Natural killer cell treated with Interleukin-12 subunit alpha and Interleukin-12 subunit beta and Interleukin-15 and Interleukin-18, amount 100 ng/mL, for 72 hours (primary cell): ENCODE measurements around the gene UNC119B. TPM values are rescaled to one million over a fixed set of nuclear protein-coding genes. Genes with fewer than 3 reads are reported as not detected.

Experiments used
- ATAC-seq, 2 donors: fragments of 150-1000 bp; cut with Tn5 transposase in 1 of 2; sonication (Bioruptor Pico), chemical (Tn5 transposase) in 1 of 2; 2 replicates each; pipeline ENCODE4 v1.10.0; 2021
- DNase-seq: peaks from one replicate; pipeline ENCODE4 v3.0.0; 2022; ENCODE audit warnings: low spot score
- H3K27ac Mint-ChIP-seq, 2 donors: 1 replicate in 1 of 2; 2 replicates in 1 of 2; pipeline ENCODE4 v1.8.0; 2022; ENCODE audit warnings: mixed read lengths in 2 of 2, mild to moderate bottlenecking in 1 of 2, moderate library complexity in 1 of 2
- H3K27me3 Mint-ChIP-seq, 2 donors: 1 replicate in 1 of 2; 2 replicates in 1 of 2; pipeline ENCODE4 v1.8.0; 2022; ENCODE audit warnings: mixed read lengths in 2 of 2
- H3K36me3 Mint-ChIP-seq: one replicate; pipeline ENCODE4 v1.8.0; 2022; ENCODE audit warnings: mixed read lengths
- H3K4me1 Mint-ChIP-seq, 2 donors: 1 replicate in 1 of 2; 2 replicates in 1 of 2; pipeline ENCODE4 v1.8.0; 2022; ENCODE audit warnings: low read depth in 2 of 2, mixed read lengths in 2 of 2, mild to moderate bottlenecking in 1 of 2
- H3K4me3 Mint-ChIP-seq: one replicate; pipeline ENCODE4 v1.8.0; 2022; ENCODE audit warnings: mixed read lengths
- H3K9me3 Mint-ChIP-seq: 2 replicates; pipeline ENCODE4 v1.8.0; 2022; ENCODE audit warnings: mixed read lengths
- total RNA-seq, 2 donors: library from RNA; stranded (reverse); gene quantifications; one replicate each; pipeline ENCODE4 v1.2.3, GENCODE V29; 2022

Gene UNC119B
- total RNA-seq, 2 donors from 2014 or later = 15.6 to 28.1 TPM

- Mint-ChIP-seq H3K27me3 (peaks cover 0 to 5% of the 10 kb centered on the region in 2 donors), H3K9me3 (no peaks in the 10 kb centered on the region), H3K4me3 (no peak overlapping the region), H3K36me3 (no peaks in the 10 kb centered on the region), H3K4me1 (peaks cover 0 to 4% of the 10 kb centered on the region in 2 donors), H3K27ac (no peak overlapping the region)
- ATAC-seq = no peak
- DNase-seq = no peak
Observed at GRCh38 chr12:120749256-120749655, 39.0 kb downstream of the UNC119B start.

- DNase-seq (no peak), ATAC-seq (no peak)
- Mint-ChIP-seq H3K4me1 (peaks cover 0 to 4% of the 10 kb centered on the region in 2 donors), H3K36me3 (peaks cover 10% of the 10 kb centered on the region), H3K4me3 (no peak overlapping the region), H3K9me3 (peaks cover 4% of the 10 kb centered on the region), H3K27me3 (peaks cover 0 to 5% of the 10 kb centered on the region in 2 donors), H3K27ac (no peak overlapping the region)
Observed at GRCh38 chr12:120750806-120751205, 40.5 kb downstream of the UNC119B start.

GRCh38 chr12:120751389-120751788 lies 41.1 kb downstream of the UNC119B start:
- peaks cover 0 to 5% of the 10 kb centered on the region in 2 donors for H3K27me3 Mint-ChIP-seq
- no peak overlapping the region for H3K27ac Mint-ChIP-seq
- no peak overlapping the region for H3K4me3 Mint-ChIP-seq
- ATAC-seq (no peak), DNase-seq (no peak)
- H3K9me3 Mint-ChIP-seq = peaks cover 4% of the 10 kb centered on the region
- H3K4me1 Mint-ChIP-seq = peaks cover 0 to 4% of the 10 kb centered on the region in 2 donors
- H3K36me3 Mint-ChIP-seq = peaks cover 10% of the 10 kb centered on the region

GRCh38 chr12:120754792-120755191 lies 44.5 kb downstream of the UNC119B start:
- H3K27me3 Mint-ChIP-seq = peaks cover 0 to 5% of the 10 kb centered on the region in 2 donors
- peaks cover 0 to 4% of the 10 kb centered on the region in 2 donors for H3K4me1 Mint-ChIP-seq
- no peak overlapping the region for H3K27ac Mint-ChIP-seq
- peaks cover 4% of the 10 kb centered on the region for H3K9me3 Mint-ChIP-seq
- ATAC-seq (no peak), DNase-seq (no peak)
- H3K4me3 Mint-ChIP-seq = no peak overlapping the region
- H3K36me3 Mint-ChIP-seq = peaks cover 10% of the 10 kb centered on the region

- Mint-ChIP-seq H3K27me3 (peaks cover 0 to 5% of the 10 kb centered on the region in 2 donors), H3K27ac (no peak overlapping the region), H3K36me3 (peaks cover 10% of the 10 kb centered on the region), H3K4me1 (peaks cover 0 to 4% of the 10 kb centered on the region in 2 donors), H3K9me3 (peaks cover 4% of the 10 kb centered on the region), H3K4me3 (no peak overlapping the region)
- DNase-seq = no peak
- no peak for ATAC-seq
Observed at GRCh38 chr12:120755269-120755668, 45.0 kb downstream of the UNC119B start.

GRCh38 chr12:120757226-120757742 lies 47.0 kb downstream of the UNC119B start:
- Mint-ChIP-seq H3K36me3 (peaks cover 10% of the 10 kb centered on the region), H3K4me3 (no peak overlapping the region), H3K27ac (no peak overlapping the region), H3K4me1 (peaks cover 0 to 4% of the 10 kb centered on the region in 2 donors), H3K27me3 (peaks cover 0 to 3% of the 10 kb centered on the region in 2 donors), H3K9me3 (peaks cover 4% of the 10 kb centered on the region)
- DNase-seq = no peak
- no peak for ATAC-seq

GRCh38 chr12:120757949-120758348 lies 47.7 kb downstream of the UNC119B start:
- peaks cover 10% of the 10 kb centered on the region for H3K36me3 Mint-ChIP-seq
- H3K4me3 Mint-ChIP-seq = no peak overlapping the region
- peaks cover 4% of the 10 kb centered on the region for H3K9me3 Mint-ChIP-seq
- no peak for ATAC-seq
- DNase-seq = no peak
- H3K4me1 Mint-ChIP-seq = peaks cover 0 to 4% of the 10 kb centered on the region in 2 donors
- peaks cover 0 to 3% of the 10 kb centered on the region in 2 donors for H3K27me3 Mint-ChIP-seq
- H3K27ac Mint-ChIP-seq = no peak overlapping the region

- Mint-ChIP-seq H3K36me3 (peaks cover 10% of the 10 kb centered on the region), H3K27me3 (no peaks in the 10 kb centered on the region), H3K4me1 (no peaks in the 10 kb centered on the region), H3K4me3 (no peak overlapping the region), H3K27ac (no peak overlapping the region), H3K9me3 (peaks cover 4% of the 10 kb centered on the region)
- no peak for ATAC-seq
- no peak for DNase-seq
Observed at GRCh38 chr12:120758798-120759590, 48.7 kb downstream of the UNC119B start.

- ATAC-seq (no peak), DNase-seq (no peak)
- Mint-ChIP-seq H3K9me3 (peaks cover 4% of the 10 kb centered on the region), H3K4me3 (no peak overlapping the region), H3K27me3 (no peaks in the 10 kb centered on the region), H3K4me1 (no peaks in the 10 kb centered on the region), H3K27ac (no peak overlapping the region), H3K36me3 (peaks cover 7% of the 10 kb centered on the region)
Observed at GRCh38 chr12:120759591-120760348, 49.5 kb downstream of the UNC119B start.

GRCh38 chr12:120760349-120761254 lies 50.3 kb downstream of the UNC119B start:
- Mint-ChIP-seq H3K9me3 (no peaks in the 10 kb centered on the region), H3K27ac (no peak overlapping the region), H3K4me1 (no peaks in the 10 kb centered on the region), H3K4me3 (no peak overlapping the region), H3K36me3 (no peaks in the 10 kb centered on the region), H3K27me3 (no peaks in the 10 kb centered on the region)
- DNase-seq (no peak), ATAC-seq (no peak)

GRCh38 chr12:120761519-120761934 lies 51.3 kb downstream of the UNC119B start:
- Mint-ChIP-seq H3K9me3 (no peaks in the 10 kb centered on the region), H3K36me3 (no peaks in the 10 kb centered on the region), H3K27me3 (no peaks in the 10 kb centered on the region), H3K4me3 (no peak overlapping the region), H3K4me1 (no peaks in the 10 kb centered on the region), H3K27ac (no peak overlapping the region)
- DNase-seq (no peak), ATAC-seq (no peak)

- no peaks in the 10 kb centered on the region for H3K27me3 Mint-ChIP-seq
- H3K36me3 Mint-ChIP-seq = no peaks in the 10 kb centered on the region
- DNase-seq (no peak), ATAC-seq (no peak)
- H3K4me1 Mint-ChIP-seq = no peaks in the 10 kb centered on the region
- no peak overlapping the region for H3K27ac Mint-ChIP-seq
- no peaks in the 10 kb centered on the region for H3K9me3 Mint-ChIP-seq
- no peak overlapping the region for H3K4me3 Mint-ChIP-seq
Observed at GRCh38 chr12:120762086-120762485, 51.8 kb downstream of the UNC119B start.

- no peaks in the 10 kb centered on the region for H3K36me3 Mint-ChIP-seq
- no peak overlapping the region for H3K27ac Mint-ChIP-seq
Observed at GRCh38 chr12:120763250-120763649, 53.0 kb downstream of the UNC119B start.

More at GRCh38 chr12:120763250-120763649, 53.0 kb downstream of the UNC119B start:
- Mint-ChIP-seq H3K4me1 (no peaks in the 10 kb centered on the region), H3K27me3 (no peaks in the 10 kb centered on the region), H3K9me3 (no peaks in the 10 kb centered on the region), H3K4me3 (no peak overlapping the region)
- DNase-seq (no peak), ATAC-seq (no peak)
